Dermis blood vessel endothelial cell (primary cell): ENCODE measurements around the gene LRRN4. TPM values are rescaled to one million over a fixed set of nuclear protein-coding genes. Genes with fewer than 3 reads are reported as not detected.

Experiments used
- DNase-seq: peaks from one replicate; pipeline ENCODE4 v3.0.0; 2010
- total RNA-seq: library from RNA; depleted of rRNA; stranded (reverse); fragments of >200 nt; gene quantifications from 2 replicates; pipeline ENCODE4 v1.2.3, GENCODE V29; 2014

The LRRN4 gene
- 0.09 and 0.51 TPM in 2 replicates for total RNA-seq

DNA sequence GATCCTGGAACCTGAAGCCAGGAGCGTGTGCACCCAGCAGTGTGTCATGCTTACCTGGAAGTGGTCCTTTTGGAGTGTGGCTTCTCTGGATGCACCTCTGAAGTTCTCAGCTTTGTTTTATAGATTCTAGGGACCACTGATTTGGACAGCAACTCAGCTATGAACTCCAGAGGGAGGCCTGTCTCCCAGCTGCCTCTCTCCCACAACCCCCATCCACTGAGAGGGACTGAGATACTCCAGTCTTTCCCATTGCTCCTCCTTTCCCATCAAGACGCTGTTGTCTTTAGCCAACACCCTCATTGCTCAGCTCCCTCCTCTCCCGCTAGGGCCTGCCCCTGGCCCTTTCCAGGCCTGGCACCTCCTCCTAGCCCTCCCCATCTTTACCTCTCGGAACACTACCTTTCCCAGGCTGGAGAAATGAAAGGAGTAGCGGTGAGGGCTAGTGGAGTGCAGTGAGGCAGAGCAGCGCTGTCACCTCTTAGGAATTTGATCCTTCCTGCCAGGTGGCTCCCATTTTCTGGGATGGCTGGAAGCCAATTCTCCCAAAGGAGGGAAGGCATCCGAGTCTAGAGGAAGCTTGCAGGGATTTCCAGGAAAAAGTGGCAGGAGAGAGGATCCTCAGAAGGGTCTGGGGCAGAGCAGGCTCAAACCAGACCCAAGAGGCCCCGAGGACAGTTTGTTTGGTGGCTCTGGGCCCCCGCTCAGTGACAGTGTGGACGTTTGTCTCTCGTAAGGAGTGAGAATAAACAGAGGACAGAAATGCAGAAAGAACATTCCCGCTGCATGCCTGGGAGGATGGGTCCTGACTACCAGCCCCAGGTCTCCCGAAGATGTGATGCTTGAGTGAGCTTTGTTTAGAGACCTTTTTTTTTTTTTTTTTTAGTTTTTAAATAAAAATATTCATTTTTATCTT, at the start of gene LRRN4:
TSS of gene LRRN4 (minus strand) at position 285 of the 913 bp plus-strand sequence. CDS start 1,261 bp downstream, outside the sequence.
- DNase-seq, result peak; percentile 45

- DNase-seq, result no peak
Observed at GRCh38 chr20:6103301-6103700, 49.4 kb upstream of the LRRN4 start.

- no peak for DNase-seq
Observed at GRCh38 chr20:6101346-6101745, 47.5 kb upstream of the LRRN4 start.

DNA sequence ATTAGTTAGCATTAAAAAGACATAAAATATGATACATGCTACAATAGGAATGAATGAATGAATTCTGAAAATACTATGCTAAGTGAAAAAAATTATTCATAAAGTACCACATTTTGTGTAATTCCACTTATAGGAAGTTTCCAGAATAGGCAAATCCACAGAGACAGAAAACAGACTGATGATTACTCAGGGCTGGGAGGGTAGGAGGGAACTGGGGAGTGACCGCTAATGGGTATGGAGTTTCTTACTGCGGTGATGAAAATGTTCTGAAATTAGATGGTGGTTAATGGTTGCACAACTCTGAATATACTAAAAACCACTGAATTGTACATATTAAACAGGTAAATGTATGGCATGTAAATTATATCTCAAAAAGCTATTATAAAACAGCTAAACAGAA, 46.4 kb upstream of the LRRN4 start:
- no peak for DNase-seq

DNA sequence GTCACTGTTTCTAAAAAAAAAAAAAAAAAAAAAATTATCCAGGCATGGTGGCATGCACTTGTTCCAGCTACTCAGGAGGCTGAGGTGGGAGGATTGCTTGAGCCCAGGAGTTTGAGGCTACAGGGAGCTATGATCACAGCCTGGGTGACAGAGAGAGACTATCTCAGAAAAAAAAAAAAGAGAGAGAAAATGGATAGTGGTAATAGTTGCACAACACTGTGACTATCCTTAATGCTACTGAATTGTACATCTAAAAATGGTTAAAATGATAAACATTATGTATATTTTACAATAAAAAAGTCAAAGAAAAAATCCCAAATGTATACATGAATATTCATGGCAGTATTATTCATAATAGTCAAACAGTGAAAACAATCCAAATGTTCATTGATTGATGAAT, 46.0 kb upstream of the LRRN4 start:
- DNase-seq, result no peak

DNA sequence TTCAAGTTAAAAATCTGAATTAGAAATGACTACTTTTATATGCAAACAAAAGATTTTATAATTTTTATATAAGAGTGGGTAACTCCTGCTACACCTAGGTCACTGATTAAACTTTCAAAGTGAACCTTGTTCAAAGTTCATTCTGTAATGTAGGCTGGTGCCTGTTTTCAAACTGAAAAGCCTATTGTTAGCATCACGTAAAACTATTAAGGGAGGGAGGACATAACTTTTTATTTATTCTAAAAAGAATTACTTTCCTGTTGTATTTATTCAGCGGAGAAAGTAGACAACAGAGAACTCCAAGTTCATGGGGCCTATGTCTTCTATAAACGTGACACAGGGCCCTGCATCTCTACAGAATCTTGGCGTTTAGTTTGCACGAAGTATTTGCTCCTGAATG, 41.5 kb upstream of the LRRN4 start:
- DNase-seq, result no peak

- no peak for DNase-seq
Observed at GRCh38 chr20:6094565-6094964, 40.7 kb upstream of the LRRN4 start.

GRCh38 chr20:6094063-6094462, 40.2 kb upstream of the LRRN4 start:
- no peak for DNase-seq

DNA sequence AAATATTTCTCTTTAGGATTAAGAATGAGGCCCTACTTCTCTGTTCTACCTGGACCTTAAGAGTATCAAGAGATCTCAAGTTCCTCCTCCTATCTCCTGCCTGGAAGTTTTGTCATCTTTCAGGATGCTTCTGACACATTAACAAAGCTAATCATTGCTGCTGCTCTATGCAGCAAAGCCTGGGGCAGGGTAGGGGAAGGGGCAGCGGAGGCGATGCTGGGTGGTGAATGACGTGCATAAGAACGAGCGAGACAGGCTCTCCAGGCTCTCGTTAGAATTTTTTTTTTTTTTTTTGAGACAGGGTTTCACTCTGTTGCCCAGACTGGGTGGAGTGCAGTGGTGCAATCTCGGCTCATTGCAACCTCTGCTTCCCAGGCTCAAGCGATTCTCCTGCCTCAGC, 37.8 kb upstream of the LRRN4 start:
- no peak for DNase-seq

DNA sequence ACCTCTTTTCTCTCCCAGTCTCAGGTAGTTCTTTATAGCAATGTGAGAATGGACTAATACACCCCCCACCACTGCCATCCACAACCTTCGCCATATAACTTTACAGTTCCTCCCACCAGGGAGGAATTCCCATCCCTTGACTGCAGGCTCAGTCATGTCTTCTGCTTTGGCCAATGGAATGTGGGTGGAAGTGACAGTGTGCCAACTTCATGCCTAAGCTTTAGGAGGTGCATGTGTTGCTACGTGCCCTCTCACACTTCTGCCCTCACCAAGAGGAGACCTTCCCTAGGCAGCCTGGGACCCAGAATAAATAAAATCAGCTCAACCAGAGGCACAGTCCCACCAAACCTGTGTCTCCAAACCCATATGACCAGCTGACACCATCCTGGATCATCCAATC, 33.0 kb upstream of the LRRN4 start:
- no peak for DNase-seq

DNA sequence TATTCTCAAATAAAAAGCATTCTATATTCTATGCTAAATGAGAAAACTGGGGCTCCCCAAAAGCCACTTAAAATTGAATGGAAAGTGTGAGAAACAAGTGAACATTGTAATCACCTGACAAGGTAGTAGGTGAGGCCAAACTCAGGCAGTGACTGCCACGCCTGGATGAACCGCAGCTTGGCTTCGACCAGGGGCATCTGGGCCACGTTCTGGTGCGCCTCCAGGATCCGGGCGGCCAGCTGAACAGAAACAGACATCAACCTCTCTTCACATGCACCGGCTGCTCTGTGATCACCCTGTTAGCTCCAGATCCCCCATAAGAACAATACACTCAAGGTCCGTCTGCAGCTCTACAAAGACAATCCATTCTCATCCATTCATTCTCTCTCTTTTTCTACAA, 30.1 kb upstream of the LRRN4 start:
- no peak for DNase-seq

DNA sequence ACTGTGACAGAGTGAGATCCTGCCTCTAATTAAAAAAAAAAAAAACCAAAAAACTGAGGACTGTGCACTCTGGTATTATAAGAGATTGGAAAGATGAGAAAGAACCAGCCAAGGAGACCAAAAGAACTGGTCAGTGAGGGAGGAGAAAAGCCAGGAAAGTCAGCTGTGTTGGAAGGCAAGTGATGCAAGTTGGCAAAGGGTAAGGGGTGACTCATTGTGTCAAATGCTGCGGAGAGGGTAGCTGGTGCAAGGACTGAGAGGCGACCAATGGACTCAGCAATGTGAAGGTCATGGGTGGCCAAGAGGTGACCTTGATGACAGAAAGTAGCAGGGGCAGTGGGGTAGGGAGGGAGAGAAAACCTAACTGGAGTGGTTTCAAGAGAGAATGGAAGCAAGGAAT, 27.4 kb upstream of the LRRN4 start:
- DNase-seq, result no peak

GRCh38 chr20:6079016-6079415, 25.2 kb upstream of the LRRN4 start:
- no peak for DNase-seq

GRCh38 chr20:6075428-6076219, 21.8 kb upstream of the LRRN4 start:
- DNase-seq, result no peak

- no peak for DNase-seq
Observed at GRCh38 chr20:6074784-6075183, 20.9 kb upstream of the LRRN4 start.

GRCh38 chr20:6074145-6074561, 20.3 kb upstream of the LRRN4 start:
- DNase-seq, result peak; percentile 53

GRCh38 chr20:6070829-6071695, 17.2 kb upstream of the LRRN4 start:
- DNase-seq, result no peak

GRCh38 chr20:6069669-6070068, 15.8 kb upstream of the LRRN4 start:
- no peak for DNase-seq

- no peak for DNase-seq
Observed at GRCh38 chr20:6067763-6068318, 14.0 kb upstream of the LRRN4 start.

DNA sequence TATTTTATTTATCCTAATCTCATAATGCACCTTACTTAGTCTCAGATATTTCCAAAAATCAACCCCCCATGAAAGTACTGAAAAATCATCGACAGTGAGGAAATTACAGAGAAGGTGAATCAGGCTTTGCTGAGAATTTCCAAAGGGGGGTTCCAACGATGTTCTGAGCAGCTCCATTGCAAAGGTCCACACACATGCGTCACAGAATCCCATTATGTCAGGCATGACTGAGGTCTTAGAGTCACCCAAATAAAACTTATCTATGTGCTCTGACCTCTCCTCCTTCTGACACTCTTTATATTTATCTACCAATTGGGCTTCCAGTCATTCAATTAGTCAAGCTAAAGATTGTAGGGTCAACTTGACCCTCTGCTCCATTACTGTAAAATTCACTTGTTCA, 12.7 kb upstream of the LRRN4 start:
- DNase-seq, result no peak

DNA sequence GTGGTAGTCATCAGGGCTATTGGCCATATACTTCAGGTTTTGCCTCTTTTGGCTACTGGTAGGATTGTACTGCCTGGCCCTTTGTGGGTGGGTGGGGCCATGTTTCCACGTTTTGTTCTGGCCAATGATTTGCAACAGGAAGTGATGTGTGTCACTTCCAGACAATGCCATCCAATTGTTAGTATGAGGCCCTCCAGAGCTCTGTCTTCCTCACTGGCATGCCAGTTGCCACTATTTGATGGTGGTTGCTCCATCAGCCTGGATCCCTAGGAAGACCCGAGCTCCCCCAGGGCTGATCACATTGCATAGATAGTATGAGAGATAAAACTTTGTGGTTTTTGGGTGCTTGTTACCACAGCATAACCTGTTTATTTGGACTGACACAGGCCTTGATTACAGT, 7.7 kb upstream of the LRRN4 start:
- DNase-seq, result no peak

DNA sequence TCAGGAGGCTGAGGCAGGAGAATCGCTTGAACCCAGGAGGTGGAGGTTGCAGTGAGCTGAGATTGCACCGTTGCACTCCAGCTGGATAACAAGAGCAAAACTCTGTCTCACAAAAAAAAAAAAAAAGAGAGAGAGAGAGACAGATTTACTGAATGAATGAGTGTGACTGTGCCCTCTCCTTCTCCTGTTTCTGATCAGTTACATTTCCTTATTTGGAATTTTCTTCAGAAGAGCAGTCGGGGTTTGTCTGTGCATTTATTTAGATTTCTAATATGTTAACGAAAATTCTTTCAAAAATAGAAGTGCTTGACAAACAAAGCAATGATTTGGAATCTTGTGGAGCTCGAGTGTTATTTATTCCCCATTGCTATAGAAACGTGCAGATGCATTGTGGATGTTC, 6.4 kb upstream of the LRRN4 start:
- DNase-seq, result no peak
